ENCODE results near the gene CLDN14.

GRCh38 chr21:36464590-36464989 lies 15.3 kb downstream of the CLDN14 start:
- TF ChIP-seq YY1 (IDR thresholded peaks at IDR 0.05; ENCODE audit: insufficient read depth, insufficient read length) = no peak
- TF ChIP-seq SUZ12 (IDR thresholded peaks at IDR 0.05; ENCODE audit: extremely low read depth, insufficient read depth, insufficient read length) = no peak
- no peak for TF ChIP-seq ZNF274 (IDR thresholded peaks at IDR 0.05; ENCODE audit: low read depth, low read length)
